Measurements from ENCODE around the gene TGFB1.

DNA sequence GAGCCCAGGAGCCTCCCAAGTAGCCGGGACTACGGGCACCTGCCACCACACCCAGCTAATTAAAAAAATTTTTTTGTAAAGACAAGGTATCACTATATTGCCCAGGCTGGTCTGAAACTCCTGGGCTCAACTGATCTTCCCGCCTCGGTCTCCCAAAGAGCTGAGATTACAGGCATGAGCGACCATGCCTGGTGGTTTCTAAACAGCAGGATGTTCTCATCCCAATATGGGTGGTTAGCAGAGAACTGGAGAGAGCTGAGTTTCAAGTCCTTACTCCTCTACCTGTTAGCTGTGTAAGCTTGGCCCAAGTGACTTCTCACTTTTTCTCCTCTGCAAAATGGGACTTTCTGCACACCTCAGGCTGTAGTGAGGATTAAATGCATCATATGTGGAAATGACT lies 30.6 kb upstream of the TGFB1 start:
- TF ChIP-seq, protein P1, sequence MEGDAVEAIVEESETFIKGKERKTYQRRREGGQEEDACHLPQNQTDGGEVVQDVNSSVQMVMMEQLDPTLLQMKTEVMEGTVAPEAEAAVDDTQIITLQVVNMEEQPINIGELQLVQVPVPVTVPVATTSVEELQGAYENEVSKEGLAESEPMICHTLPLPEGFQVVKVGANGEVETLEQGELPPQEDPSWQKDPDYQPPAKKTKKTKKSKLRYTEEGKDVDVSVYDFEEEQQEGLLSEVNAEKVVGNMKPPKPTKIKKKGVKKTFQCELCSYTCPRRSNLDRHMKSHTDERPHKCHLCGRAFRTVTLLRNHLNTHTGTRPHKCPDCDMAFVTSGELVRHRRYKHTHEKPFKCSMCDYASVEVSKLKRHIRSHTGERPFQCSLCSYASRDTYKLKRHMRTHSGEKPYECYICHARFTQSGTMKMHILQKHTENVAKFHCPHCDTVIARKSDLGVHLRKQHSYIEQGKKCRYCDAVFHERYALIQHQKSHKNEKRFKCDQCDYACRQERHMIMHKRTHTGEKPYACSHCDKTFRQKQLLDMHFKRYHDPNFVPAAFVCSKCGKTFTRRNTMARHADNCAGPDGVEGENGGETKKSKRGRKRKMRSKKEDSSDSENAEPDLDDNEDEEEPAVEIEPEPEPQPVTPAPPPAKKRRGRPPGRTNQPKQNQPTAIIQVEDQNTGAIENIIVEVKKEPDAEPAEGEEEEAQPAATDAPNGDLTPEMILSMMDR (conservative IDR thresholded peaks at IDR 0.05; ENCODE audit: low read length), result no peak
- TF ChIP-seq EZH2phosphoT487 (IDR thresholded peaks at IDR 0.05; ENCODE audit: borderline replicate concordance), result no peak

Measured in Loucy (cell line).